ENCODE results near the gene IDE.

DNA sequence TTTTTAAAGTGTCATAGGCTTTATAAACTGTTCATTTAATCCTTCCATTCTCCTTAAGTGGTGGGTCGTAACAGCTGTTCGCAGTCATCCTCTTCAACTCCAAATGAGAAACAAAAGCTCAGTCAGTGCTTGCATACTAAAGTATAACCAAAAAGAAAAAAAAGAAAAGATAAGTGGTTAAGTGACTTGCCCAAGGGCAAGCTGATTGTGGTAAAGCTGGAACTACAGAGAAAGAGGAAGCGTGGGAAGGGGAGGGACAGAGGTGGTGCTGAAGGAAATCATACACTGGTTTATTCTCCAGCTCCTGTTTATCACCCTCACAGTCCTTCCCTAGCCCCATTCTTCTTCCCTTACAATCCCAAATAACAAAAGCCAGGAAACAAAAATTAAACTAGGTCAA, 29.6 kb downstream of the IDE start:
- TF ChIP-seq, protein P1, sequence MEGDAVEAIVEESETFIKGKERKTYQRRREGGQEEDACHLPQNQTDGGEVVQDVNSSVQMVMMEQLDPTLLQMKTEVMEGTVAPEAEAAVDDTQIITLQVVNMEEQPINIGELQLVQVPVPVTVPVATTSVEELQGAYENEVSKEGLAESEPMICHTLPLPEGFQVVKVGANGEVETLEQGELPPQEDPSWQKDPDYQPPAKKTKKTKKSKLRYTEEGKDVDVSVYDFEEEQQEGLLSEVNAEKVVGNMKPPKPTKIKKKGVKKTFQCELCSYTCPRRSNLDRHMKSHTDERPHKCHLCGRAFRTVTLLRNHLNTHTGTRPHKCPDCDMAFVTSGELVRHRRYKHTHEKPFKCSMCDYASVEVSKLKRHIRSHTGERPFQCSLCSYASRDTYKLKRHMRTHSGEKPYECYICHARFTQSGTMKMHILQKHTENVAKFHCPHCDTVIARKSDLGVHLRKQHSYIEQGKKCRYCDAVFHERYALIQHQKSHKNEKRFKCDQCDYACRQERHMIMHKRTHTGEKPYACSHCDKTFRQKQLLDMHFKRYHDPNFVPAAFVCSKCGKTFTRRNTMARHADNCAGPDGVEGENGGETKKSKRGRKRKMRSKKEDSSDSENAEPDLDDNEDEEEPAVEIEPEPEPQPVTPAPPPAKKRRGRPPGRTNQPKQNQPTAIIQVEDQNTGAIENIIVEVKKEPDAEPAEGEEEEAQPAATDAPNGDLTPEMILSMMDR (IDR thresholded peaks at IDR 0.05) = no peak
- no peak for TF ChIP-seq EZH2 (IDR thresholded peaks at IDR 0.05; ENCODE audit: borderline replicate concordance, insufficient read depth, low read depth, low read length, poor library complexity, severe bottlenecking)
